PC-3 (cell line): ENCODE results near the gene PRRG4.

Source experiments
- EZH2 ChIP-seq: fragments of 300-600 bp; sonication (generic); IDR thresholded peaks from one replicate; pipeline ENCODE4 v1.6.1; 2017; ENCODE audit warnings: antibody characterized with exemption, mild to moderate bottlenecking, low read length; ENCODE audit not compliant: unreplicated experiment
- EZH2phosphoT487 ChIP-seq: fragments of 300-600 bp; sonication (generic); IDR thresholded peaks from 2 replicates; pipeline ENCODE4 v1.6.1; 2018; ENCODE audit warnings: mild to moderate bottlenecking, antibody characterized with exemption, low read length, borderline replicate concordance
- TF ChIP-seq, protein P1 (sequence below): fragments of 300-600 bp; sonication (generic); conservative IDR thresholded peaks from 2 replicates; pipeline ENCODE4 v1.5.1; 2017; ENCODE audit warnings: antibody characterized with exemption, low read depth, mild to moderate bottlenecking, low read length

DNA sequence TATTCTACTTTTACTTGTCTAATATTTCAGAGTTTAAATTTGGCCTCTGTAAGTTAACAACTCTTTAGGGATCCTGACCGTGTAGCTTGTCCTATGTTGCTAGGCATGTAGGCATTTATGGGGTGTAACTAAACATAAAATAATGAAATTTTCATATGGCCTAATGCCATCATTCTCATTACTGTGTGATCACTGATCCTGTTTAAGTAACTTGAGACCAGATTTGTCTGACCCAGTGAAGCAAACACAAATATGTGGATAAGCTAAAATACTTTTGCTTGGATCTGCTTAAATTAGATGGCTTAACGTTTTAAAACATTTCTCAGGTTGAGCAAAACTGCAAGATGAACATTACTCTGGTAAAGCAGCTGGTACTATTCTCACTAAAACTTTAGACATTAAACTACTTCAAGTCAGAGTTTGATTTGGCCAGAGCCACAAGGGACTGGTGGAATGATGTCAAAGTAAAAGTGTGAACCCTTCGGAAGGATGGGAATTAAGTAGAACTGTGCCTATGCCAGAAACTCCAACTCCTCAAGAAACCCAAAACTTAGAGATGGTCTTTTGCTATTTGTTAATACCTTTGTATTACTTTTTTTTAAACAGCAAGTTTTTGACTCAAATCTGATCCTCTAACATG is 75.4 kb downstream of the PRRG4 start:
- TF ChIP-seq, protein P1, sequence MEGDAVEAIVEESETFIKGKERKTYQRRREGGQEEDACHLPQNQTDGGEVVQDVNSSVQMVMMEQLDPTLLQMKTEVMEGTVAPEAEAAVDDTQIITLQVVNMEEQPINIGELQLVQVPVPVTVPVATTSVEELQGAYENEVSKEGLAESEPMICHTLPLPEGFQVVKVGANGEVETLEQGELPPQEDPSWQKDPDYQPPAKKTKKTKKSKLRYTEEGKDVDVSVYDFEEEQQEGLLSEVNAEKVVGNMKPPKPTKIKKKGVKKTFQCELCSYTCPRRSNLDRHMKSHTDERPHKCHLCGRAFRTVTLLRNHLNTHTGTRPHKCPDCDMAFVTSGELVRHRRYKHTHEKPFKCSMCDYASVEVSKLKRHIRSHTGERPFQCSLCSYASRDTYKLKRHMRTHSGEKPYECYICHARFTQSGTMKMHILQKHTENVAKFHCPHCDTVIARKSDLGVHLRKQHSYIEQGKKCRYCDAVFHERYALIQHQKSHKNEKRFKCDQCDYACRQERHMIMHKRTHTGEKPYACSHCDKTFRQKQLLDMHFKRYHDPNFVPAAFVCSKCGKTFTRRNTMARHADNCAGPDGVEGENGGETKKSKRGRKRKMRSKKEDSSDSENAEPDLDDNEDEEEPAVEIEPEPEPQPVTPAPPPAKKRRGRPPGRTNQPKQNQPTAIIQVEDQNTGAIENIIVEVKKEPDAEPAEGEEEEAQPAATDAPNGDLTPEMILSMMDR = no peak
- TF ChIP-seq EZH2phosphoT487 (no peak), EZH2 (no peak)
